SK-N-SH treated with all-trans-retinoic acid at 6 μM for 48 hours (cell line): ENCODE measurements around the gene CIITA.

Experiments
- ATAC-seq: fragments of 200-7000 bp; cut with Tn5 transposase; 3 replicates; pipeline ENCODE4 v1.9.1; 2020; ENCODE audit warnings: mild to moderate bottlenecking, moderate library complexity
- ARNTL ChIP-seq: fragments of 450-650 bp; formaldehyde crosslinking; IDR thresholded peaks from 2 replicates; pipeline ENCODE4 v1.5.0; 2020; ENCODE audit warnings: low read depth, mild to moderate bottlenecking, moderate library complexity, borderline replicate concordance
- BACH2 ChIP-seq: fragments of 250-450 bp; sonication (Bioruptor Pico); IDR thresholded peaks from 2 replicates; pipeline ENCODE4 v1.9.0; 2021; ENCODE audit warnings: mild to moderate bottlenecking, borderline replicate concordance
- CREB5 ChIP-seq: fragments of 250-450 bp; sonication (Bioruptor Pico); IDR thresholded peaks from 2 replicates; pipeline ENCODE4 v1.5.1; 2020; ENCODE audit warnings: low read depth, mild to moderate bottlenecking, moderate library complexity
- CSDC2 ChIP-seq: fragments of 250-450 bp; sonication (Bioruptor Pico); IDR thresholded peaks from 2 replicates; pipeline ENCODE4 v1.5.0; 2020; ENCODE audit warnings: mild to moderate bottlenecking, moderate library complexity
- CSRNP3 ChIP-seq: fragments of 250-450 bp; sonication (Bioruptor Pico); IDR thresholded peaks from 2 replicates; pipeline ENCODE4 v1.5.1; 2021; ENCODE audit warnings: mild to moderate bottlenecking, moderate library complexity
- ESRRG ChIP-seq: fragments of 250-450 bp; sonication (Bioruptor Pico); IDR thresholded peaks from 2 replicates; pipeline ENCODE4 v1.6.1; 2021; ENCODE audit warnings: mild to moderate bottlenecking
- GLIS3 ChIP-seq: fragments of 250-450 bp; sonication (Bioruptor Pico); IDR thresholded peaks from 2 replicates; pipeline ENCODE4 v1.5.0; 2020; ENCODE audit warnings: mild to moderate bottlenecking, moderate library complexity
- ISL1 ChIP-seq: fragments of 250-450 bp; sonication (Bioruptor Pico); IDR thresholded peaks from 2 replicates; pipeline ENCODE4 v2.1.2; 2022; ENCODE audit warnings: mild to moderate bottlenecking, moderate library complexity
- OSR1 ChIP-seq: fragments of 250-450 bp; sonication (Bioruptor Pico); IDR thresholded peaks from 2 replicates; pipeline ENCODE4 v1.8.0; 2022; ENCODE audit warnings: moderate library complexity, mild to moderate bottlenecking, inconsistent platforms
- PATZ1 ChIP-seq: fragments of 250-450 bp; sonication (Bioruptor Pico); IDR thresholded peaks from 2 replicates; pipeline ENCODE4 v1.8.0; 2020; ENCODE audit warnings: mild to moderate bottlenecking, moderate library complexity, borderline replicate concordance
- POU6F1 ChIP-seq: fragments of 250-450 bp; sonication (Bioruptor Pico); IDR thresholded peaks from 2 replicates; pipeline ENCODE4 v1.8.0; 2021; ENCODE audit warnings: low read depth, mild to moderate bottlenecking, moderate library complexity, borderline replicate concordance
- RARB ChIP-seq: fragments of 250-450 bp; sonication (Bioruptor Pico); IDR thresholded peaks from 2 replicates; pipeline ENCODE4 v1.8.0; 2021; ENCODE audit warnings: mild to moderate bottlenecking, moderate library complexity
- SNAI2 ChIP-seq: fragments of 250-450 bp; sonication (Bioruptor Pico); IDR thresholded peaks from 2 replicates; pipeline ENCODE4 v1.5.0; 2020; ENCODE audit warnings: mild to moderate bottlenecking, moderate library complexity
- TCF4 ChIP-seq: fragments of 250-450 bp; sonication (Bioruptor Pico); IDR thresholded peaks from 2 replicates; pipeline ENCODE4 v1.8.0; 2021; ENCODE audit warnings: mild to moderate bottlenecking, moderate library complexity, borderline replicate concordance
- TOX ChIP-seq: fragments of 250-450 bp; sonication (Bioruptor Pico); IDR thresholded peaks from 2 replicates; pipeline ENCODE4 v1.8.0; 2021; ENCODE audit warnings: mild to moderate bottlenecking, moderate library complexity, borderline replicate concordance
- TSHZ2 ChIP-seq: fragments of 250-450 bp; sonication (Bioruptor Pico); IDR thresholded peaks from 2 replicates; pipeline ENCODE4 v1.5.0; 2020; ENCODE audit warnings: mild to moderate bottlenecking, moderate library complexity
- ZC3H10 ChIP-seq: fragments of 250-450 bp; sonication (Bioruptor Pico); IDR thresholded peaks from 2 replicates; pipeline ENCODE4 v1.5.1; 2021; ENCODE audit warnings: mild to moderate bottlenecking, moderate library complexity
- ZFP3 ChIP-seq: fragments of 250-450 bp; sonication (Bioruptor Pico); IDR thresholded peaks from 2 replicates; pipeline ENCODE4 v1.5.0; 2020; ENCODE audit warnings: mild to moderate bottlenecking, moderate library complexity
- ZFP30 ChIP-seq: fragments of 450-650 bp; formaldehyde crosslinking; IDR thresholded peaks from 2 replicates; pipeline ENCODE4 v1.5.0; 2022; ENCODE audit warnings: mild to moderate bottlenecking, moderate library complexity
- ZNF565 ChIP-seq: fragments of 450-650 bp; formaldehyde crosslinking; conservative IDR thresholded peaks from 2 replicates; pipeline ENCODE4 v1.5.0; 2020; ENCODE audit warnings: low read depth, mild to moderate bottlenecking, moderate library complexity
- ZNF70 ChIP-seq: fragments of 450-650 bp; formaldehyde crosslinking; IDR thresholded peaks from 2 replicates; pipeline ENCODE4 v1.5.0; 2020; ENCODE audit warnings: mild to moderate bottlenecking, moderate library complexity
- ZNF8 ChIP-seq: fragments of 450-650 bp; formaldehyde crosslinking; IDR thresholded peaks from 2 replicates; pipeline ENCODE4 v1.5.0; 2020; ENCODE audit warnings: mild to moderate bottlenecking, moderate library complexity

The CIITA gene

GRCh38 chr16:10881479-10882030 lies 4.6 kb downstream of the CIITA start (continued):
- no peak for TF ChIP-seq CREB5 (CRISPR knock-in tag)

- TF ChIP-seq ZFP30 (CRISPR knock-in tag) (no peak), PATZ1 (CRISPR knock-in tag) (no peak), OSR1 (CRISPR knock-in tag) (no peak), GLIS3 (CRISPR knock-in tag) (no peak), ZFP3 (CRISPR knock-in tag) (no peak), ZC3H10 (no peak), SNAI2 (CRISPR knock-in tag) (no peak), CSDC2 (CRISPR knock-in tag) (no peak)
- ATAC-seq, result no peak
Measured at GRCh38 chr16:10883004-10883403, 6.0 kb downstream of the CIITA start.

GRCh38 chr16:10885246-10885645 lies 8.2 kb downstream of the CIITA start:
- TF ChIP-seq CREB5 (CRISPR knock-in tag), result no peak
- TF ChIP-seq GLIS3 (CRISPR knock-in tag), result no peak
- no peak for TF ChIP-seq POU6F1 (CRISPR knock-in tag)
- no peak for TF ChIP-seq ZNF70 (CRISPR knock-in tag)
- TF ChIP-seq ZFP3 (CRISPR knock-in tag), result no peak
- TF ChIP-seq TOX (CRISPR knock-in tag), result no peak
- TF ChIP-seq ZC3H10, result no peak
- TF ChIP-seq ZNF565 (CRISPR knock-in tag), result no peak
- no peak for TF ChIP-seq ZNF8
- TF ChIP-seq ISL1 (CRISPR knock-in tag), result no peak
- no peak for TF ChIP-seq CSDC2 (CRISPR knock-in tag)
- no peak for TF ChIP-seq ARNTL (CRISPR knock-in tag)
- no peak for TF ChIP-seq ESRRG (CRISPR knock-in tag)
- TF ChIP-seq CSRNP3 (CRISPR knock-in tag), result no peak
- no peak for TF ChIP-seq SNAI2 (CRISPR knock-in tag)
- TF ChIP-seq OSR1 (CRISPR knock-in tag), result no peak
- no peak for TF ChIP-seq RARB (CRISPR knock-in tag)
- TF ChIP-seq BACH2 (CRISPR knock-in tag), result no peak
- TF ChIP-seq TCF4 (CRISPR knock-in tag), result no peak
- TF ChIP-seq TSHZ2, result no peak
- ATAC-seq, result no peak
